ENCODE measurements around the gene LAT. TPM values are rescaled to one million over a fixed set of nuclear protein-coding genes. Genes with fewer than 3 reads are reported as not detected.
A peak's percentile ranks its signal among the peaks of the same experiment; 100 is the strongest.

The LAT gene
- total and polyA plus RNA-seq, 2 of the 13 experiments (the other 11 are each of a cell fraction or from before 2014, with no cell fraction given): 2.0 to 3.0 TPM

- TF ChIP-seq, protein P1, sequence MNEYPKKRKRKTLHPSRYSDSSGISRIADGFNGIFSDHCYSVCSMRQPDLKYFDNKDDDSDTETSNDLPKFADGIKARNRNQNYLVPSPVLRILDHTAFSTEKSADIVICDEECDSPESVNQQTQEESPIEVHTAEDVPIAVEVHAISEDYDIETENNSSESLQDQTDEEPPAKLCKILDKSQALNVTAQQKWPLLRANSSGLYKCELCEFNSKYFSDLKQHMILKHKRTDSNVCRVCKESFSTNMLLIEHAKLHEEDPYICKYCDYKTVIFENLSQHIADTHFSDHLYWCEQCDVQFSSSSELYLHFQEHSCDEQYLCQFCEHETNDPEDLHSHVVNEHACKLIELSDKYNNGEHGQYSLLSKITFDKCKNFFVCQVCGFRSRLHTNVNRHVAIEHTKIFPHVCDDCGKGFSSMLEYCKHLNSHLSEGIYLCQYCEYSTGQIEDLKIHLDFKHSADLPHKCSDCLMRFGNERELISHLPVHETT (CRISPR knock-in tag; conservative IDR thresholded peaks at IDR 0.05): peak; percentile 80; the same call in 1 of the 2 replicates
- TF ChIP-seq ATRX (CRISPR knock-in tag; IDR thresholded peaks at IDR 0.05; ENCODE audit: borderline replicate concordance) (no peak), PRDM15 (CRISPR knock-in tag; IDR thresholded peaks at IDR 0.05) (peak; percentile 74), ZNF574 (CRISPR knock-in tag; IDR thresholded peaks at IDR 0.05) (peak; percentile 97), NR1H2 (CRISPR knock-in tag; IDR thresholded peaks at IDR 0.05; ENCODE audit: borderline replicate concordance, low read depth) (no peak), REL (CRISPR knock-in tag; conservative IDR thresholded peaks at IDR 0.05) (0 out of 2 replicates have a peak, but pooled peaks have one; percentile 30), MZF1 (CRISPR knock-in tag; IDR thresholded peaks at IDR 0.05; ENCODE audit: borderline replicate concordance) (no peak), ZNF597 (CRISPR knock-in tag; IDR thresholded peaks at IDR 0.05) (no peak), ZNF564 (CRISPR knock-in tag; IDR thresholded peaks at IDR 0.05) (peak; percentile 73), ZSCAN12 (CRISPR knock-in tag; IDR thresholded peaks at IDR 0.05) (peak; percentile 95; the same call in 1 of the 2 replicates), ZC3H4 (CRISPR knock-in tag; IDR thresholded peaks at IDR 0.05; ENCODE audit: borderline replicate concordance) (no peak)
- TF ChIP-seq, protein P2, sequence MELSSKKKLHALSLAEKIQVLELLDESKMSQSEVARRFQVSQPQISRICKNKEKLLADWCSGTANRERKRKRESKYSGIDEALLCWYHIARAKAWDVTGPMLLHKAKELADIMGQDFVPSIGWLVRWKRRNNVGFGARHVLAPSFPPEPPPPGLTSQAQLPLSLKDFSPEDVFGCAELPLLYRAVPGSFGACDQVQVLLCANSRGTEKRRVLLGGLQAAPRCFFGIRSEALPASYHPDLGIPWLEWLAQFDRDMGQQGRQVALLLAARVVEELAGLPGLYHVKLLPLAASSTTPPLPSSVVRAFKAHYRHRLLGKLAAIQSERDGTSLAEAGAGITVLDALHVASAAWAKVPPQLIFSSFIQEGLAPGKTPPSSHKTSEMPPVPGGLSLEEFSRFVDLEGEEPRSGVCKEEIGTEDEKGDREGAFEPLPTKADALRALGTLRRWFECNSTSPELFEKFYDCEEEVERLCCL (CRISPR knock-in tag; IDR thresholded peaks at IDR 0.05; ENCODE audit: borderline replicate concordance): no peak; the same call in 1 of the 2 replicates
- TF ChIP-seq, protein P3, sequence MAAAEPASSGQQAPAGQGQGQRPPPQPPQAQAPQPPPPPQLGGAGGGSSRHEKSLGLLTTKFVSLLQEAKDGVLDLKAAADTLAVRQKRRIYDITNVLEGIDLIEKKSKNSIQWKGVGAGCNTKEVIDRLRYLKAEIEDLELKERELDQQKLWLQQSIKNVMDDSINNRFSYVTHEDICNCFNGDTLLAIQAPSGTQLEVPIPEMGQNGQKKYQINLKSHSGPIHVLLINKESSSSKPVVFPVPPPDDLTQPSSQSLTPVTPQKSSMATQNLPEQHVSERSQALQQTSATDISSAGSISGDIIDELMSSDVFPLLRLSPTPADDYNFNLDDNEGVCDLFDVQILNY (CRISPR knock-in tag; conservative IDR thresholded peaks at IDR 0.05): peak; percentile 59
- TF ChIP-seq, protein P4, sequence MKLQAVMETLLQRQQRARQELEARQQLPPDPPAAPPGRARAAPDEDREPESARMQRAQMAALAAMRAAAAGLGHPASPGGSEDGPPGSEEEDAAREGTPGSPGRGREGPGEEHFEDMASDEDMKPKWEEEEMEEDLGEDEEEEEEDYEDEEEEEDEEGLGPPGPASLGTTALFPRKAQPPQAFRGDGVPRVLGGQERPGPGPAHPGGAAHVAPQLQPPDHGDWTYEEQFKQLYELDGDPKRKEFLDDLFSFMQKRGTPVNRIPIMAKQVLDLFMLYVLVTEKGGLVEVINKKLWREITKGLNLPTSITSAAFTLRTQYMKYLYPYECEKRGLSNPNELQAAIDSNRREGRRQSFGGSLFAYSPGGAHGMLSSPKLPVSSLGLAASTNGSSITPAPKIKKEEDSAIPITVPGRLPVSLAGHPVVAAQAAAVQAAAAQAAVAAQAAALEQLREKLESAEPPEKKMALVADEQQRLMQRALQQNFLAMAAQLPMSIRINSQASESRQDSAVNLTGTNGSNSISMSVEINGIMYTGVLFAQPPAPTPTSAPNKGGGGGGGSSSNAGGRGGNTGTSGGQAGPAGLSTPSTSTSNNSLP (IDR thresholded peaks at IDR 0.05; ENCODE audit: low read depth, low read length): no peak
These were observed 10.3 kb upstream of the LAT start, which contains the start of gene SPNS1 (continued) for GRCh38 chr16:28974437-28975157.

Measured in HepG2 (cell line).